Neuronal stem cell (in vitro differentiated cells): ENCODE results near the gene ATP11B.

Experiments
- DNase-seq: peaks from one replicate; pipeline ENCODE4 v3.0.0-alpha.2; 2013; ENCODE audit warnings: low spot score
- H2AFZ ChIP-seq: one replicate; pipeline ENCODE4 v1.6.1; 2013; ENCODE audit warnings: mild to moderate bottlenecking, low read length, inconsistent platforms
- H2AK5ac ChIP-seq: 2 replicates; pipeline ENCODE4 v1.6.1; 2013; ENCODE audit warnings: low read depth, mild to moderate bottlenecking, inconsistent platforms, low read length, moderate library complexity, mixed read lengths
- H2BK120ac ChIP-seq: 2 replicates; pipeline ENCODE4 v1.6.1; 2013; ENCODE audit warnings: low read depth, mild to moderate bottlenecking, inconsistent platforms, low read length, moderate library complexity, mixed read lengths
- H2BK12ac ChIP-seq: one replicate; pipeline ENCODE4 v1.6.1; 2013; ENCODE audit warnings: low read length, inconsistent platforms
- H2BK15ac ChIP-seq: 2 replicates; pipeline ENCODE4 v1.6.1; 2013; ENCODE audit warnings: mild to moderate bottlenecking, low read length, inconsistent platforms, mixed read lengths
- H2BK5ac ChIP-seq: one replicate; pipeline ENCODE4 v1.6.1; 2013; ENCODE audit warnings: inconsistent platforms, mild to moderate bottlenecking, low read length, moderate library complexity
- H3K14ac ChIP-seq: one replicate; pipeline ENCODE4 v1.6.1; 2013; ENCODE audit warnings: low read length, inconsistent platforms
- H3K18ac ChIP-seq: 2 replicates; pipeline ENCODE4 v1.6.1; 2013; ENCODE audit warnings: low read length, inconsistent platforms
- H3K23ac ChIP-seq: 2 replicates; pipeline ENCODE4 v1.6.1; 2013; ENCODE audit warnings: low read depth, mild to moderate bottlenecking, mixed read lengths, low read length, inconsistent platforms; ENCODE audit not compliant: poor library complexity
- H3K27ac ChIP-seq: replicated peaks from 3 replicates; pipeline ENCODE4 v1.5.1; 2013; ENCODE audit warnings: low read length, inconsistent platforms
- H3K27me3 ChIP-seq, 3 experiments: 2 replicates each; pipeline ENCODE4 v1.6.1; 2013; ENCODE audit warnings: low read length in 3 of 3, mild to moderate bottlenecking in 2 of 3, inconsistent platforms in 1 of 3, low read depth in 1 of 3, mixed read lengths in 1 of 3, moderate library complexity in 1 of 3; ENCODE audit not compliant: control insufficient read depth in 3 of 3, insufficient read depth in 3 of 3
- H3K36me3 ChIP-seq, 2 donors: replicated peaks in 1 of 2; 2 replicates each; pipeline ENCODE4 v1.6.1; 2013; ENCODE audit warnings: low read length in 2 of 2; ENCODE audit not compliant: control insufficient read depth in 2 of 2, insufficient read depth in 2 of 2
- H3K4ac ChIP-seq: 2 replicates; pipeline ENCODE4 v1.6.1; 2013; ENCODE audit warnings: inconsistent platforms, mild to moderate bottlenecking, low read length, moderate library complexity
- H3K4me1 ChIP-seq, 2 donors: 1 replicate in 1 of 2; 2 replicates in 1 of 2; pipeline ENCODE4 v1.6.1; 2013; ENCODE audit warnings: low read length in 2 of 2, low read depth in 1 of 2; ENCODE audit not compliant: control insufficient read depth in 2 of 2, insufficient read depth in 1 of 2
- H3K4me2 ChIP-seq: one replicate; pipeline ENCODE4 v1.6.1; 2013; ENCODE audit warnings: mild to moderate bottlenecking, low read length, inconsistent platforms; ENCODE audit not compliant: insufficient read depth, poor library complexity, severe bottlenecking
- H3K4me3 ChIP-seq, 2 donors: 2 replicates each; pipeline ENCODE4 v1.5.1; 2013; ENCODE audit warnings: low read length in 2 of 2, mild to moderate bottlenecking in 2 of 2, inconsistent platforms in 1 of 2, moderate library complexity in 1 of 2
- H3K79me1 ChIP-seq: one replicate; pipeline ENCODE4 v1.6.1; 2013; ENCODE audit warnings: low read depth, mild to moderate bottlenecking, inconsistent platforms, low read length, moderate library complexity
- H3K9ac ChIP-seq: one replicate; pipeline ENCODE4 v1.6.1; 2013; ENCODE audit warnings: mild to moderate bottlenecking, low read depth, low read length, inconsistent platforms; ENCODE audit not compliant: poor library complexity
- H3K9me3 ChIP-seq, 2 donors: replicated peaks in 1 of 2; 2 replicates each; pipeline versions ENCODE3 to v1.6.1; 2013; ENCODE audit warnings: low read length in 2 of 2, mild to moderate bottlenecking in 2 of 2, inconsistent platforms in 1 of 2, low read depth in 1 of 2, mixed read lengths in 1 of 2, moderate library complexity in 1 of 2; ENCODE audit not compliant: control insufficient read depth in 2 of 2, insufficient read depth in 1 of 2
- H4K8ac ChIP-seq: one replicate; pipeline ENCODE4 v1.6.1; 2013; ENCODE audit warnings: low read depth, mild to moderate bottlenecking, inconsistent platforms, low read length, moderate library complexity
- H4K91ac ChIP-seq: one replicate; pipeline ENCODE4 v1.6.1; 2013; ENCODE audit warnings: low read length, low read depth, mild to moderate bottlenecking, inconsistent platforms; ENCODE audit not compliant: poor library complexity
- WGBS, 2 donors: extraction: QIAGEN DNeasy Blood & Tissue Kit; methylation state at CpG; one replicate each; pipeline ENCODE4 v1.1.7; 2013; ENCODE audit warnings: missing lambda C conversion rate in 2 of 2, mixed read lengths in 1 of 2; ENCODE audit not compliant: insufficient read length in 2 of 2, insufficient replicate concordance in 1 of 2; ENCODE audit errors: extremely low coverage in 2 of 2; 5-methylcytosine and 5-hydroxymethylcytosine counted together

ATP11B gene

DNA sequence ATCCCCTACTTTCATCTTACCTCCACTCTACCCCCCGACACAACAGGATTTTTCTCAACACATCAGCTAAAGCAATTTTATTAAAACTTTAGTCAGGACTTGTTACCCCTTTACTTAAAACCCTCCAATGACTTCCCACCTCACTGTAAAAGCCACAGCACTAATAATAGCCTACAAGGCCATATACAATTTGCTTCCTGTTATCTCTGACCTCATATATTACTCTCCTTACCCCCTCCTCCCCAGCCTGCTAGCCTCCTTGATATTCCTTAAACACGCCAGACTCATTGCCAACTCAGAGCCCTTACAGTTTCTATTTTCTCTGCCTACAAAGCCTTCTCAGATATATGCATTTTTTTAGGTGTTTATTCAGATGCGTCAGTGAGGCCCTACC, 132.6 kb downstream of the ATP11B start:
- no peak overlapping the region for H4K8ac ChIP-seq
- no peaks in the 10 kb centered on the region for H3K79me1 ChIP-seq
- H3K9ac ChIP-seq, result no peak overlapping the region
- H3K4me1 ChIP-seq, result no peaks in the 10 kb centered on the region
- no peak overlapping the region for H3K27ac ChIP-seq
- no peak overlapping the region for H3K23ac ChIP-seq
- no peaks in the 10 kb centered on the region for H3K27me3 ChIP-seq
- H3K18ac ChIP-seq, result no peak overlapping the region
- H2BK15ac ChIP-seq, result no peak overlapping the region
- H3K14ac ChIP-seq, result no peak overlapping the region
- no peaks in the 10 kb centered on the region for H3K36me3 ChIP-seq
- no peak overlapping the region for H2AFZ ChIP-seq
- no peak overlapping the region for H2AK5ac ChIP-seq
- H2BK120ac ChIP-seq, result no peak overlapping the region
- no peak overlapping the region for H4K91ac ChIP-seq
- H3K4ac ChIP-seq, result no peak overlapping the region
- H3K4me2 ChIP-seq, result no peak overlapping the region
- WGBS, 2 donors, result no CpG with 5 or more reads among the region's 3 CpGs
- no peak overlapping the region for H2BK5ac ChIP-seq
- no peak overlapping the region for H2BK12ac ChIP-seq
- H3K9me3 ChIP-seq, result no peaks in the 10 kb centered on the region
- DNase-seq, result no peak
- H3K4me3 ChIP-seq, result no peak overlapping the region

DNA sequence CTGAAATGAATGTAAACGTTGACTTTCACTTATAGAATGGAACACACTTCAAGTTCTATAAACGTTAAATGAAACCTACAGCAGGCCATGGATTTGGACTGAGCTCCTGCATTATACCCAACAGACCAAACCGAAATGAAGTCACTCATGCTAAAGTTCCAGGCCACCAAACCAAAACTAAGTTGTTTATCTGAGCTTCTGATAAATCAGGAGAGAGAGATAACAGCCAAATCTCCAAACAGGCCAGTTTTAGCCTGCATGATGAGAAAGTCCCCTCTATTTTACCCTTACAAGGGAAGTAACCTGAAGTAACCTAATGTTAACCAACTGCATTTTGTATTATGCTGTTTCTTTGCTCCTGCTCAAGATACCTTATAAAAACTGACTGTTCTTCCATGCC, 142.5 kb downstream of the ATP11B start:
- H3K9ac ChIP-seq, result no peak overlapping the region
- peaks cover 2 to 7% of the 10 kb centered on the region in 2 donors for H3K9me3 ChIP-seq
- no peak for DNase-seq
- no peak overlapping the region for H3K4ac ChIP-seq
- no peak overlapping the region for H3K23ac ChIP-seq
- H3K79me1 ChIP-seq, result no peaks in the 10 kb centered on the region
- H2BK15ac ChIP-seq, result no peak overlapping the region
- peaks cover 0 to 4% of the 10 kb centered on the region in 2 donors for H3K36me3 ChIP-seq
- H2BK5ac ChIP-seq, result no peak overlapping the region
- no peak overlapping the region for H3K27ac ChIP-seq
- no peak overlapping the region for H3K4me3 ChIP-seq
- no peaks in the 10 kb centered on the region for H3K27me3 ChIP-seq
- WGBS, 2 donors, result no CpG with 5 or more reads among the region's 3 CpGs
- H2BK12ac ChIP-seq, result no peak overlapping the region
- no peak overlapping the region for H2AFZ ChIP-seq
- no peak overlapping the region for H4K91ac ChIP-seq
- H3K4me1 ChIP-seq, result peaks cover 0 to 2% of the 10 kb centered on the region in 2 donors
- H3K14ac ChIP-seq, result no peak overlapping the region
- H2AK5ac ChIP-seq, result no peak overlapping the region
- no peak overlapping the region for H3K4me2 ChIP-seq
- no peak overlapping the region for H4K8ac ChIP-seq
- no peak overlapping the region for H3K18ac ChIP-seq
- H2BK120ac ChIP-seq, result no peak overlapping the region

DNA sequence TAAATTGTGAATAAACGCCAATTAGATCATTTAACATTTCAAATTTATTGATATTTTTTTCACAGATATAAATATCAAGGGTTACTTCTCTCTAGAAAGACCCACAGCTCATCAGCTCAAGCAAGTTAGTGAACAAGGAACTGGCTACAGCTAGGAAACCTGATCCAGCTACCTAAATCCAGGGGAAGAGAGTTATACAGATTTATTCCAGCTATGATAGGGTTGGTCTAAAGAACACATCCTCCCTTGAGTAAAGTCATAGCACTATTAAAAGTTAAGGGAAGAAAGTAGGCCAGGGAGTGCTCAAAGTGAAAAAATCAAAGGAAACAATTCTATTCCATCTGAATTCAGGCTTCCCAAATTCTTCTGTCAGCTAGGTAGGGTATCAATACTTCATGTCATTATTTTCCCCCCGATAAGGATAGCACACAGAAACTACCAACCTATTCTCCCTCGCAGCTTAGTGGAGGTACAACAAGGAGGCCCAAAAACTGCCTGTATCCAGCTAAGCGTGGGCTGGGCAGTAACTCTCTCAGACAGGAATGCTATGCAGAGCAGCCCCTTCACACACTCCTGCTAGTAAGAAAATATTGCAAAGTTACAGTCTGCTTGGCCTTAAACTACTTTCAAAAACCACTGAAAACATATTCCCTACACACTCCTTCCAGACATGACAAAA, 143.1 kb downstream of the ATP11B start:
- H2BK12ac ChIP-seq, result no peak overlapping the region
- WGBS, 2 donors, result no CpG with 5 or more reads among the region's 4 CpGs
- peaks cover 0 to 2% of the 10 kb centered on the region in 2 donors for H3K4me1 ChIP-seq
- H4K8ac ChIP-seq, result no peak overlapping the region
- no peak overlapping the region for H2AK5ac ChIP-seq
- no peak overlapping the region for H3K4me2 ChIP-seq
- H2BK120ac ChIP-seq, result no peak overlapping the region
- H4K91ac ChIP-seq, result no peak overlapping the region
- H3K4me3 ChIP-seq, result no peak overlapping the region
- H3K4ac ChIP-seq, result no peak overlapping the region
- no peaks in the 10 kb centered on the region for H3K79me1 ChIP-seq
- no peak for DNase-seq
- no peak overlapping the region for H2AFZ ChIP-seq
- no peak overlapping the region for H2BK15ac ChIP-seq
- H3K36me3 ChIP-seq, result peaks cover 0 to 4% of the 10 kb centered on the region in 2 donors
- H3K18ac ChIP-seq, result no peak overlapping the region
- no peak overlapping the region for H3K23ac ChIP-seq
- no peak overlapping the region for H3K14ac ChIP-seq
- H3K27ac ChIP-seq, result no peak overlapping the region
- no peak overlapping the region for H2BK5ac ChIP-seq
- peaks cover 2 to 7% of the 10 kb centered on the region in 2 donors for H3K9me3 ChIP-seq
- H3K9ac ChIP-seq, result no peak overlapping the region
- H3K27me3 ChIP-seq, result no peaks in the 10 kb centered on the region

DNA sequence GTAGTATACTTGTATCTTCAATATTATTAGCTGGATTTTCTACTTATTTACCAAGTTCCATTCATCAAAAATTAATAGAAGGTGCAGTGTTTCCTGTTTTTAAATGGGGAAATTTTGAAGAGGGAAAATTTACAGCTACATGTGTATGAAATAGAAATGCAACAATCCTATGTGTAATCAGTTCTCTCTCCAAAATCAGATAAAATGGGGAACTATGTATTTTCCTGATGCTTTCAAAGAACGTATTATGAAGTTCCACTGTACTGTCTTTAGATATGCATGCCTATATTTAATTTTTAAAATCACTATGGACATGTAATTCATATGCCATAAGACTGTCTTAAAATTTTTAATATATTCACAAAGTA, 143.6 kb downstream of the ATP11B start:
- no peak overlapping the region for H3K27ac ChIP-seq
- no peak overlapping the region for H2AK5ac ChIP-seq
- H3K4me3 ChIP-seq, result no peak overlapping the region
- no peak overlapping the region for H3K18ac ChIP-seq
- H4K8ac ChIP-seq, result no peak overlapping the region
- H3K36me3 ChIP-seq, result peaks cover 0 to 7% of the 10 kb centered on the region in 2 donors
- H3K9me3 ChIP-seq, result peaks cover 2 to 7% of the 10 kb centered on the region in 2 donors
- no peak overlapping the region for H2BK5ac ChIP-seq
- no peak overlapping the region for H3K4me2 ChIP-seq
- no peak overlapping the region for H3K9ac ChIP-seq
- H2AFZ ChIP-seq, result no peak overlapping the region
- no peaks in the 10 kb centered on the region for H3K79me1 ChIP-seq
- H3K4ac ChIP-seq, result no peak overlapping the region
- H2BK120ac ChIP-seq, result no peak overlapping the region
- H3K27me3 ChIP-seq, result no peaks in the 10 kb centered on the region
- no peak overlapping the region for H2BK12ac ChIP-seq
- no CpG with 5 or more reads among the region's 1 CpG for WGBS, 2 donors
- H4K91ac ChIP-seq, result no peak overlapping the region
- no peak overlapping the region for H2BK15ac ChIP-seq
- no peak overlapping the region for H3K23ac ChIP-seq
- no peak overlapping the region for H3K14ac ChIP-seq
- H3K4me1 ChIP-seq, result peaks cover 0 to 2% of the 10 kb centered on the region in 2 donors
- no peak for DNase-seq
